GM21786 (cell line): ENCODE data around the gene KCNK18.
A peak's percentile ranks its signal among the peaks of the same experiment; 100 is the strongest.
"Not testable (repeated sequence)": the region's sequence is repeated elsewhere in the genome, so short reads cannot be mapped to it uniquely, and the experiment has no call there.

Experiments used
- ATAC-seq: cut with Tn5 transposase; IDR thresholded peaks from one replicate; pipeline ENCODE4 v1.9.1; 2021; ENCODE audit not compliant: unreplicated experiment

KCNK18 gene

GRCh38 chr10:117217196-117217761, 20.0 kb downstream of the KCNK18 start:
- peak; percentile 42 for ATAC-seq

DNA sequence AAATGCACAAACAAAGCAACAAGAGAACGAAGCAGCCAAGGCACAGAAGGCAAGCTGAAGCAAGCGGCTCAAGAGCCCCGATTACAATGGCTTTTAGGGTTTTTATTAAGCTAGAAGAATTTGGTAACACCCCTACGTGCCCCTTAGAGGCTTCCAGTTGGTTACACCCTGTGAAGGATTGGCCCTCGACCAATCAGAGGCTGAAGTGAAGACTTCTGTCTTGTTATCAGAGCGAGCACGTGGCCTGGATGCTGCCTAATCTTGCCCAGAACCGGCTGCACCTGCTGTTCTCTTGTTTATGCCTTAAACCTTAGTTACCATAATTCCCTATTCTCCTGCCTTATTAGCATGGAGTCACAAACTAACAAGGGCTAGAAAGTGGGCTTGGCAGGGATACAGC, 21.4 kb downstream of the KCNK18 start:
- ATAC-seq: no peak

GRCh38 chr10:117221156-117221711, 23.9 kb downstream of the KCNK18 start:
- no peak for ATAC-seq

DNA sequence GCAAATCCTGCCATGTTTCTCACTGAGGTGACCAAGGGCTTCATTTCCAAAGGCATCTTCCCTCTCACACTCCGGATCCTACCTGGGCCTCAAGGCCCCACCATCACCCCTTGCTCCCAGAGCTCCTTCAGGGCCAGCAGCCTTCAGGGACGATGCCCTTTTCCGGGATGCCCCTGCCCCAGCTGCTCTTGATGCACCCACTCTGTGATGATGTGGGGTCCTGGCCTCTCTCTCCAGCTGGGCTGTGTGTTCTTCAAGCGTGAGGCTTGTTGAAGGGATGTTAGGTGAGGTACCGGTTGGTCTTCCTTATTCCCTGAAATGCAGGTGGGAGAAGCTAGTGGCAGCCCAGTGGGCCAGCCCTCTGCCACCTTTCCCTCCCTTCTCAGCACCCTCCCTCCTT, 25.3 kb downstream of the KCNK18 start:
- ATAC-seq: no peak

DNA sequence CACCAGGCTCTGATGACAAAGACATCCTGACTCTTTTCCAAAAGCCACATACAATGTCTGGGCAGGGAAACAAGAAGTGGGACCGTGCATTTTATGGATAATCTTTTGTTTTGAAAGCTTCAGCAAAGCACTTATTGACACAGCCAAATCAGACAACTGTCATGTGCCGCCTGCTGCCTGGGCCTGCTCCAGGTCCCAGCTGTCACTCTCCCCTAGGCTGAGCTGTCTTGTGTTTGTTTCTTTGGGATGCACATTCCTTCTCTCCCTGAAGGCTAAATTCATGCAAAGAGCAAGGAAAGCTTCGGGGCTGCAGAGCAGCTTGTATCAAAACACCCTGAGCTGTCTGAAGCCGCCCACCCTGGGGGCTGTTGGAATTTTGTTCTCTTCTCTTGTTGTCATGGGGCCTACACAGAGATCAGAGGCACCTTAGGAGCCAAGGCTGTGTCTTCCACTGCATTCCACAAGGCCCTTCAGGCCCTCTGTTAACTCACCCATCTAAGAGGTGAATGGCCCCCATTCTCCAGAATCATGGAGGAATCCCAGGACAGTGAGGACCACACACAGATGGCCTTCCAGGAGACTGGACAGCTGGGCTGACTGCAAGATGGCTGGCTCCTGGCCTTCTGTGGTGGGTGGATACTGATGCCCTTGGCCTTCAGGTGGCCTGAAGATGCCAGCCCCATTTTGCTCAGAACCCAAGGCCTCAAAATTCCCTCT, 25.8 kb downstream of the KCNK18 start:
- no peak for ATAC-seq

- no peak for ATAC-seq
Observed at GRCh38 chr10:117223693-117224430, 26.6 kb downstream of the KCNK18 start.

DNA sequence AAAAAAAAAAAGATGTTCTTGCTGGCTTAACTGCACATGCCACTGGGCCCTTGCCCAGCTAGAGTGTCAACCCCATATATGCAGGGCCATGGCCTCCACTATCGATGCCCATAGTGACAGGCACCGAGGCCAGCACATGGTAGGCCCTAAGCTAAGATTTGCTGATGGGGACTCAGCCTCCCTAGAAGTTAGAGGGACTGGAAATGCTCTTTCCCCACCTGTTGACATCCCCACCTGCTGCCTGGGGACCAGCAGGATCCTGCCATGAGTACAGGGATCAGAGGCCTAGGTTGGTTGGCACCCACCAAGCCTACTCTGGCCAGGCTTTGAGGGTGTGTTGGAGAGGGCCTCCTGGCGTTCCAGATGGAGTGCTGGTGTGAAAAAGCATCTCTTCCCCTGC, 27.6 kb downstream of the KCNK18 start:
- ATAC-seq: no peak

DNA sequence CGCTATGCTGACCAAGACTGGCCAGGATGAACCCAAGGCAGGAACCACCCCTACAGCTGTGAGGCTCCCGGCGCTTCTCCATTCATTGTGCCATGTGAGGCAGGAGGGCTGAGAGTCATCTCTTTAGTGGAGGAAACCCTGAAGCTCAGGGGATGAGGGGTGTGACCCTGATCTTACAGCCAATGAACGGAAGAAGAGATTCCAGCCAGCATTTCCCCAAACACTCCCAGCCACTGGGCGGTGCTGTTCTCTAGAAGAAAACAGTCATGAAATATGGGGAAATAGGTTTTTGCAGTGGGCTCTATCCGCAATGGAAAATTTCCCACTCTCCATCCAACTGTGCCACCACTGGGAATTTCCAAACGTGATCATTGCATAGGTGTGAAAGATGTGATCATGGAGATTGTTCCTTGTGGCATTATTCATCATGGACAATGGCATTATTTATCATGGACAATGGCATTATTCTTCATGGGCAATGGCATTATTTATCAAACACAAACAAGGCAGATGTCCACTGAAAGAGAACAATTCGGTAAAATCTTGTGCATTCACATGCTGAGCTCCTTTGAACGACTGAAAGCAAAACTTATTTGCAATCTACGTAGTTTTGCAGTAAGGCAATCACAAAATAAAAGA, 29.6 kb downstream of the KCNK18 start:
- no peak for ATAC-seq

- no peak for ATAC-seq
Observed at GRCh38 chr10:117228210-117228609, 30.9 kb downstream of the KCNK18 start.

DNA sequence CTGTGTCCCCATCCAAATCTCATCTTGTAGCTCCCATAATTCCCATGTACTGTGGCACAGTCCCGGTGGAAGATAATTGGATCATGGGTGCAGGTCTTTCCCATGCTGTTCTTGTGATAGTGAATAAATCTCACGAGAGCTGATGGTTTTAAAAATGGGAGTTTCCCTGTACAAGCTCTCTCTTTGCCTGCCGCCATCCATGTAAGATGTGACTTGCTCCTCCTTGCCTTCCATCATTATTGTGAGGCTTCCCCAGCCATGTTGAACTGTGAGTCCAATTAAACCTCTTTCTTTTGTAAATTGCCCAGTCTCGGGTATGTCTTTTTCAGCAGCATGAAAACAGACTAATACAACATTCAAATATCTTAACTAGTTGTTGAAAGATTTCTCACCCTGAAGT, 32.8 kb downstream of the KCNK18 start:
- ATAC-seq: not testable (repeated sequence)

GRCh38 chr10:117237401-117237991, 40.2 kb downstream of the KCNK18 start:
- no peak for ATAC-seq

DNA sequence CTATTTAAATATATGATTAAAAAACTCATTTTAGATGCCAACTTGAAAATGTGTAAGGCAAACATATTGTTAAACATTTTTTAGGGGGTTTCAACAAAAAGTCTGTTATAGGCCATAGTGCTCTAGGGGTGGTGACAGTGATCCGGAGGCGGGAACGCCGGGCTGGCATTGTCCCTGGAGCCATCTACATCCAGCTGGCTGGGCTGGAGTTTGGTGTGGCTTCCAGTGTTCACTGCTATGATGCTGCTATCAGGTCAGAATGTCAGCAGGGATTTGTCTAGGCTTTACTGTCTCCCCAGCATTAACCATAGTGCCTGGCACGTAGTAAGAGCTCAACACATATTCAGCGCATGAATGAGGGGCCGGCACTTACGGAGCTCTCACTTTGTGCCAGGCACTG, 41.8 kb downstream of the KCNK18 start:
- no peak for ATAC-seq

DNA sequence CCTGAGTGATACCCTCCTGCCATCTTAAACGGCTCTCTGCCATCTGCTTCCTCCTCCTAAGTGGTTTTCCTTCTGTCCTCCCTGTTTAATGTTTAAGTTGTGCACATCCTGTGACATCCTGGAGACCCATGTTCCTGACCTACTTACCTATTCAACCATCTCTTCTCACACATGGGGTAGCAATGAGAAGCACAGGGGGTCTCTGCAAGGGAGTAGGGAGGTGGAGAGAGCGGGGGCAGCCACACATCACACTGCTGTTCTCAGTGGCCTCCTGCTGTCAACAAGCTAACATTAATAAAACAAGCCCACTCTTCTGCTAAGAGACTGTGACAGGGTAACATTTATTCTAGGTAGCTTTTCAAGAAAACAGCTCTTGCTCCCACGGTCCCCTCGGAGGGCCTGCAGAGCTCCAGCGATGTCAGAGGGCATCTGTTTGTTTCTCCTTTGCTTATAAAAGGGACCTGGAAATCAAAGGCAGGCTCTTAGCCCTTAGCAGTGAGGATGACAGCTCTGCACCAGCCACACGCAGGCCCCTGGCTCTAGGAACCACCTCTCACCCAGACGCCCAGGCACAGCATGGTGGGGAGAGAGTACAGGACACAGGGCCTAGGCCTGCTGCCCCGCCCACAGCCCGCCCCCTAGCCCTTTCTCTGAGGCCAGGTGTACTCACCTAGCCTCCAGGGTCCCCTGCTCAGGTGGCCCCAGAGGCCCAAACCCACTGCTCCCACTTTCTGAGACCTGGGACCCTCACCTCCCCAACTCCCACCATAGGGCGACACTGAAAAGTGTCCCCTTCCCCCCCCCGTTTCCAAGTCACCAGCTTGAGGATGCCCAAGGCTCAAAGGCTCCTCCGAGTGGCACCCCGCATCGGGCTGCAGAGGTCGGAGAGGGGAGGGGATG, 42.7 kb downstream of the KCNK18 start:
- no peak for ATAC-seq

DNA sequence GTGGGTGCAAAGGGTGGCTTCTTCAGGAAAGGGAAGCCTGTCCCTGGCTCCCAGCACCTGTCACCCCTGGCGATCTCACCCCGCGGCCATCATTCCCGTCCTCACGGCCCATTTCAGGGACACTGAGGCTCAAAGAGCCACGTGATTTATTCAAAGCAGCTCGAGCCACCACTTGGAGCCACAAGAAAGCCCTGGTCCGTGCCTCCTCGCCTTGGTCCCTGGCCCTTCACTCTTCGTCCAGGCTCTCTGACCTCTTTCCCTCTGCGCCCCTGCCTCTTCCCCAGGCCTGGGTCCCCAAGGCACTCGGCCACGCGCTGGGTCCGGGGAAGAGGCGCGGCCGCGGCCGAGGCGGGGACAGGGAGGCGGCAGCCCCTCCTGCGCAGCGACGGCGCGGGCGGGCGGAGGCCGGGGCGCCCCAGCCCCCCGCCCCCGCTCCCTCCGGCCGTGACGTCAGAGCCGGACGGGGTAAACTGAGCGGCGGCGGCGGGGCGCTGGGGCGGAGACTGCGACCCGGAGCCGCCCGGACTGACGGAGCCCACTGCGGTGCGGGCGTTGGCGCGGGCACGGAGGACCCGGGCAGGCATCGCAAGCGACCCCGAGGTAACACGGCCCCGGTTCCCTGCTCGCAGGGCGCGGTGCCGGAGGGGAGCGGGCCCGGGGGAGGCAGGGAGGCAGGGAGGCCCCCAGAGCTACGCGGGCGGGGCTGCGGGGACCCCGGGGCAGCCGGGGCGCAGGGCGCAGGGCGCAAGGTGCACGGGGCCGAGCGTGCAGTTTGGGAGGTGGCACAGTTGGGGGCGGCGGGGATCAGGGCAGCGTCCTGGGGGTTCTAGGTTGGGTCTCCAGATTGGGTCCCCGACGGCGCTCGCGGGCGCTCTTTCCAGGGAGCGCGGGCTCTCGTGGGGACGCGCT, 43.6 kb downstream of the KCNK18 start, which contains the start of gene SLC18A2:
TSS of gene SLC18A2 (plus strand) at position 494 of the 909 bp plus-strand sequence. CDS start 580 bp downstream, outside the sequence.
- no peak for ATAC-seq

DNA sequence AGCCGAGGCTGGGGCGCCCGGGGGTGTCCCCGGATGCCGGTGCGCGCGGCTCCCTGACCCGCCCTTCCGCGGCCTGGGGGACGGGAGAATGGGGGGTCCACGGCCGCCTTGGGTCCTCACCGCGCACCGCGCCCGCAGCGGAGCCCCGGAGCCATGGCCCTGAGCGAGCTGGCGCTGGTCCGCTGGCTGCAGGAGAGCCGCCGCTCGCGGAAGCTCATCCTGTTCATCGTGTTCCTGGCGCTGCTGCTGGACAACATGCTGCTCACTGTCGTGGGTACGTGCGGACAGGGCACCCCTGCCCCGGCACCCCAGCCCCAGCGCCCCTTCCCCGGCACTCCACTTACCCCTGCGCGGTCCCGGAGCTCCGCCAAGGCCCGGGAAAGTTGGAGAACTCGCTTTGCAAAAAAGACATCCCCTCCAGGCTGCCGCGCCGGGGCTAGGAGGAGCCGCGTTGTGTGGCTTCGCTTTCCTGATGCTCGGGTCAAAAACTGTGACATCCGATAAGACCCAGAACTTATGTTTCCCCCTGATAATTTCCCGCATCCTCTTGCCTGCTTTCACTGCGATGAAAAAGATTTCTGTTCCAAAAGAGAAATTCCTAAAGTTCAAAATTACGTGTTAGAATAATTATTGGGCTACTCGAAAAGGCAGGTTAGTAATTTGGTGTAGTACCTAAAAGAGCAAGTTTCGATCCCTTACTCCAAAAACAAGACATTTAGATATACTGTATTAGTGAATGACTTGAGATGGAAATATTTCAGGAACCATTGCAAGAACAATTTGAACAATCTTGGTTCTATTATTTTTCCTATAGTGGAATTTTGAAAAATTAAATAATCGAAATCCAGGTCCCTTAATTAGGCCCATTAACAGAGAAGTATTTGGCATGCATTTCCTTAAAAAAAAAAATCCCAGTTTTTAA, 44.5 kb downstream of the KCNK18 start:
- no peak for ATAC-seq

DNA sequence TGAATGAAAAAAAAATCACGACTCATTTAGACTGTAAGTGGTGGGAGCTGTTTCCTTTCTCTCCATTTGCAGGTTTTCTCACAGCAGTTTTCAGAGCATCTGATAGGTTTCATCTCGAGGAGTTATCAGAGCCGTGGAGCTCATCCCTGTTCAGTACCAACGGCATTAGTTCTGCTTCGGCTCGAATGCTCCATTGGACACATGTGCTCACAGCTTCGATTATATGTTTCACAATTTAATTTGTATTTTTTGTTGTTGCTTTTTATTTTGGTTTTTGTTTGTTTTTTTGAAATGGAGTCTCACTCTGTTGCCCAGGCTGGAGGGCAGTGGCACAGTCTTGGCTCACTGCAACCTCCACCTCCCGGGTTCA, 45.2 kb downstream of the KCNK18 start:
- ATAC-seq: no peak

- no peak for ATAC-seq
Observed at GRCh38 chr10:117246997-117247671, 49.8 kb downstream of the KCNK18 start.
